ENCODE data around the gene FAM200C. TPM values are rescaled to one million over a fixed set of nuclear protein-coding genes. Genes with fewer than 3 reads are reported as not detected.

FAM200C gene
- polyA plus RNA-seq, 1 experiment, result 1.6 TPM

- TF ChIP-seq CTCF (IDR thresholded peaks at IDR 0.05; ENCODE audit: insufficient read depth, low read depth, low read length), result no peak
- no peak for DNase-seq (ENCODE audit: low read depth)
- H3K4me3 ChIP-seq (ENCODE audit: low read depth, low read length), result no peak overlapping the region
- no peaks in the 10 kb centered on the region for H3K27me3 ChIP-seq (ENCODE audit: control insufficient read depth, insufficient read depth, low read length)
- ChIA-PET CTCF (interaction anchor here (1.4 to 1.8 kb wide), 2 partner anchors 18 to 341 kb away, joined by 3 to 8 read pairs; no protein-coding TSS in a partner anchor), POLR2A (no interaction called here)
- H3K36me3 ChIP-seq (ENCODE audit: control insufficient read depth, insufficient read depth, low read length), result no peaks in the 10 kb centered on the region
Observed at GRCh38 chr5:160363211-160363610, 36.6 kb downstream of the FAM200C start.

DNA sequence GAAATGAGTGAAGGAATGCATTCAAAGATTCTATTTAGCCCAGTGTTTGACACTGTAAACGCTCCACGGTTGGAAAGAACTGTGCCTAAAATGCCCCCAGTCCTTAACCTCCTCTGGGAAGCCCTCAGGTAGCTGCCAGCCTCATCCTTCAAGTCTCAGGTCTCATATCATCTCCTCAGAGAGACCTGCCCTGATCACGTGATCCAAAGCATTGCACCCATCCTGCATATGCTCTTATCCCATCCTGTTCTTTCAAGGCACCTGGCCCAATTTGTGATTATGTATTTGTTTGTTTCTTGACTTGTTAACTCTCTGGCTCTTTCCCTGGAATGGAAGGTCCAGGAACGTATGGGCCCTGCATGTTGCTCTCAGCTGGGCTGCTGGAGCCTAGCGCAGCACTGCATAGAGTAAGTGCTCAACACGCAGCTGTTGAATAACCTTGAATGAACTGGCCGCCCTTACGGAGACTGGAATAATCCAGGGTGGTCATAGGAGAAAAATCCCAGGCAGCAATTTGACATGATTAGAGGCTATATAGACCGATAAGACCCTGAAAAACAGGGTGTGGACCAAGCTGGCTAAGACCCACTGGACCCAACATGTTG is 38.1 kb downstream of the FAM200C start:
- Histone ChIP-seq H3K4me3 (ENCODE audit: low read depth, low read length) (no peak overlapping the region), H3K27me3 (ENCODE audit: control insufficient read depth, insufficient read depth, low read length) (no peaks in the 10 kb centered on the region; the same call in 1 of the 2 replicates), H3K36me3 (ENCODE audit: control insufficient read depth, insufficient read depth, low read length) (no peaks in the 10 kb centered on the region)
- DNase-seq (ENCODE audit: low read depth), result no peak
- POLR2A ChIA-PET, result no interaction called here
- TF ChIP-seq CTCF (IDR thresholded peaks at IDR 0.05; ENCODE audit: insufficient read depth, low read depth, low read length), result no peak
- CTCF ChIA-PET, result interaction anchor here (7.1 kb wide), 1 partner anchor 16 kb away, joined by 34 read pairs; no protein-coding TSS in a partner anchor

GRCh38 chr5:160360310-160360709 is 39.5 kb downstream of the FAM200C start:
- H3K4me3 ChIP-seq (ENCODE audit: low read depth, low read length), result no peak overlapping the region
- no peaks in the 10 kb centered on the region for H3K36me3 ChIP-seq (ENCODE audit: control insufficient read depth, insufficient read depth, low read length)
- POLR2A ChIA-PET, result no interaction called here
- CTCF ChIA-PET, result interaction anchor here (0.6 to 7.1 kb wide), 3 partner anchors 15 to 161 kb away, joined by 3 to 34 read pairs (median 4); no protein-coding TSS in a partner anchor
- DNase-seq (ENCODE audit: low read depth), result no peak
- H3K27me3 ChIP-seq (ENCODE audit: control insufficient read depth, insufficient read depth, low read length), result no peaks in the 10 kb centered on the region; the same call in 1 of the 2 replicates
- TF ChIP-seq CTCF (IDR thresholded peaks at IDR 0.05; ENCODE audit: insufficient read depth, low read depth, low read length), result no peak

- Histone ChIP-seq H3K27me3 (ENCODE audit: control insufficient read depth, insufficient read depth, low read length) (no peaks in the 10 kb centered on the region; the same call in 1 of the 2 replicates), H3K36me3 (ENCODE audit: control insufficient read depth, insufficient read depth, low read length) (no peaks in the 10 kb centered on the region), H3K4me3 (ENCODE audit: low read depth, low read length) (no peak overlapping the region)
- TF ChIP-seq CTCF (IDR thresholded peaks at IDR 0.05; ENCODE audit: insufficient read depth, low read depth, low read length), result no peak
- ChIA-PET CTCF (interaction anchor here (0.6 to 7.1 kb wide), 3 partner anchors 14 to 161 kb away, joined by 3 to 34 read pairs (median 4); no protein-coding TSS in a partner anchor), POLR2A (no interaction called here)
- DNase-seq (ENCODE audit: low read depth), result no peak
Observed at GRCh38 chr5:160359816-160360215, 40.0 kb downstream of the FAM200C start.

GRCh38 chr5:160359242-160359641 is 40.6 kb downstream of the FAM200C start:
- ChIA-PET POLR2A (no interaction called here), CTCF (interaction anchor here (7.1 kb wide), 1 partner anchor 14 kb away, joined by 34 read pairs; no protein-coding TSS in a partner anchor)
- no peaks in the 10 kb centered on the region; the same call in 1 of the 2 replicates for H3K27me3 ChIP-seq (ENCODE audit: control insufficient read depth, insufficient read depth, low read length)
- DNase-seq (ENCODE audit: low read depth), result no peak
- no peaks in the 10 kb centered on the region for H3K36me3 ChIP-seq (ENCODE audit: control insufficient read depth, insufficient read depth, low read length)
- no peak overlapping the region for H3K4me3 ChIP-seq (ENCODE audit: low read depth, low read length)
- no peak for TF ChIP-seq CTCF (IDR thresholded peaks at IDR 0.05; ENCODE audit: insufficient read depth, low read depth, low read length)

Measured in BJ (cell line).